ENCODE measurements around the gene ATP11A.
"Not testable (repeated sequence)": the region's sequence is repeated elsewhere in the genome, so short reads cannot be mapped to it uniquely, and the experiment has no call there.

The ATP11A gene

DNA sequence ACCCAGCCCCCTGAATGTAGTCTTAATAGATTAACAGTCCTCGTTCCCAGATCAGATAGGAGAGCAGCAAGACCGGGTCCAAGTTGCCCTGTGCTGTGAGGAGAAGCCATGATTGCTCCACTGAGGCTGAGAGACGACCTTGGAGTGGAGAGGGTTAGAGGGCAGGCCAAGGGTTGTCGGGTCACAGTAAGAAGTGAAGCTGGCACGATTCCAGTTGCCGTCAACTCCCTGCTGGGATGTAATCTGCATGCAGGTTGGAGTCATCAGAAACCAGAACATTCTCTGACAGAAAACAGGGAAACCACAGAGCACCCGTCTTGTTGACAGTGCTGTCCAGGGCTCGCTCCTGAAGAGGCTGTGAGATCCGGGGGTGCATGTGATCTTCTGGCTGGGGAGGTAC is 19.0 kb upstream of the ATP11A start:
- Histone ChIP-seq H3K4me3 (ENCODE audit: low read depth, low read length) (no peak overlapping the region), H3K9me3 (ENCODE audit: control insufficient read depth, insufficient read depth, low read length) (no peaks in the 10 kb centered on the region), H3K27me3 (ENCODE audit: control insufficient read depth, insufficient read depth, low read length) (no peaks in the 10 kb centered on the region), H3K27ac (ENCODE audit: low read depth, low read length) (no peak overlapping the region), H3K4me1 (ENCODE audit: control insufficient read depth, insufficient read depth, low read length) (no peaks in the 10 kb centered on the region), H3K9ac (ENCODE audit: low read depth, low read length) (no peak overlapping the region), H3K36me3 (ENCODE audit: control insufficient read depth, insufficient read depth, low read length) (no peaks in the 10 kb centered on the region)

DNA sequence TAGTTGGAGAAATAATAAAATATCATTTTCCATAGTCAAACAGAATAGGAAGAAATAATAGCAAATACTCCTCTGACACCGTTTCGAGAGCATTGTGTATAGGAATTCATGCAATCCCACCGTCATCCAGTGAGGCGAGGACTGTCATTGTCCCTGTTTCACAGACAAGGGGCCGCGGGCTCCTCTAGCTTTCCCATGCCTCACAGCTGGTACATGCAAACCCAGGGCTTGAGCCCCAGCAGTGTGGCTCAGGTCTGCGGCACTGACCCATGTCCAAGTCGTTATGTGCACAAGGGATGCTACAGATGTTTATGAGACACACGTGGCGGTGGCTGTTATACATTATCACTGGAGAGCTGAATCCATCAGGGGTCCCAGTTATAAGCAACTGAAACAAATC is 18.5 kb upstream of the ATP11A start:
- no peak overlapping the region for H3K9ac ChIP-seq (ENCODE audit: low read depth, low read length)
- no peaks in the 10 kb centered on the region for H3K9me3 ChIP-seq (ENCODE audit: control insufficient read depth, insufficient read depth, low read length)
- no peak overlapping the region for H3K27ac ChIP-seq (ENCODE audit: low read depth, low read length)
- H3K36me3 ChIP-seq (ENCODE audit: control insufficient read depth, insufficient read depth, low read length) = no peaks in the 10 kb centered on the region
- no peaks in the 10 kb centered on the region for H3K4me1 ChIP-seq (ENCODE audit: control insufficient read depth, insufficient read depth, low read length)
- no peak overlapping the region for H3K4me3 ChIP-seq (ENCODE audit: low read depth, low read length)
- no peaks in the 10 kb centered on the region for H3K27me3 ChIP-seq (ENCODE audit: control insufficient read depth, insufficient read depth, low read length)

DNA sequence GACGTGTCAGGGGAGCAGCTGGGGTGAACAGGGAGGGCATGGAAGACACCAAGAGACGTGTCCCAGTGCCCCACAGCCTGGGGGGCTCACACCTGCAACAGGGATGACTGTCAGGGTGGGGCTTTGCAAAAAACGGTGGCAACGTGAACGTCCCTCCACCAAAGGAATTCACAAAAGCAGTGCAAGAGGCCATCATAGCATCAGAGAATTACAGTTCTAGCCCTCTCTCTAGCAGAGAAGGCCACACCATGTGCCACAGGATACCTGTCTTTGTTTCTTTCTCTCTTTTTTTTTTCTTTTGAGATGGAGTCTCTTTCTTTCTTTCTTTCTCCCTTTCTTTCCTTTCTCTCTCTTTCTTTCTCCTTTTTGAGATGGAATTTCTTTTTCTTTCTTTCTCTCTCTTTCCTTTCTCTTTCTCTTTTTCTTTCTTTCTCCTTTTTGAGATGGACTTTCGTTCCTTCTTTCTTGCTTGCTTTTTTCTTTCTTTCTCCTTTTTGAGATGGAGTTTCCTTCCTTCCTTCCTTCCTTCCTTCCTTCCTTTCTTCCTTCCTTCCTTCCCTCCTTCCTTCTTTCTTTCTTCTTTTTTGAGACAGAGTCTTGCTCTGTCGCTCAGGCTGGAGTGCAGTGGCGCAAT is 17.1 kb upstream of the ATP11A start:
- no peak overlapping the region for H3K27ac ChIP-seq (ENCODE audit: low read depth, low read length)
- no peaks in the 10 kb centered on the region for H3K4me1 ChIP-seq (ENCODE audit: control insufficient read depth, insufficient read depth, low read length)
- H3K9ac ChIP-seq (ENCODE audit: low read depth, low read length) = no peak overlapping the region
- no peaks in the 10 kb centered on the region for H3K9me3 ChIP-seq (ENCODE audit: control insufficient read depth, insufficient read depth, low read length)
- H3K4me3 ChIP-seq (ENCODE audit: low read depth, low read length) = no peak overlapping the region
- H3K36me3 ChIP-seq (ENCODE audit: control insufficient read depth, insufficient read depth, low read length) = no peaks in the 10 kb centered on the region
- H3K27me3 ChIP-seq (ENCODE audit: control insufficient read depth, insufficient read depth, low read length) = no peaks in the 10 kb centered on the region

GRCh38 chr13:112674412-112675365 is 15.1 kb upstream of the ATP11A start:
- Histone ChIP-seq H3K9ac (ENCODE audit: low read depth, low read length) (no peak overlapping the region), H3K4me3 (ENCODE audit: low read depth, low read length) (no peak overlapping the region), H3K27ac (ENCODE audit: low read depth, low read length) (no peak overlapping the region), H3K4me1 (ENCODE audit: control insufficient read depth, insufficient read depth, low read length) (no peaks in the 10 kb centered on the region), H3K36me3 (ENCODE audit: control insufficient read depth, insufficient read depth, low read length) (no peaks in the 10 kb centered on the region), H3K9me3 (ENCODE audit: control insufficient read depth, insufficient read depth, low read length) (peaks cover 6% of the 10 kb centered on the region; the same call in 1 of the 2 replicates), H3K27me3 (ENCODE audit: control insufficient read depth, insufficient read depth, low read length) (no peaks in the 10 kb centered on the region)

- Histone ChIP-seq H3K9ac (ENCODE audit: low read depth, low read length) (no peak overlapping the region), H3K4me1 (ENCODE audit: control insufficient read depth, insufficient read depth, low read length) (no peaks in the 10 kb centered on the region), H3K27me3 (ENCODE audit: control insufficient read depth, insufficient read depth, low read length) (no peaks in the 10 kb centered on the region)
These were observed 14.5 kb upstream of the ATP11A start for GRCh38 chr13:112675366-112675756.

DNA sequence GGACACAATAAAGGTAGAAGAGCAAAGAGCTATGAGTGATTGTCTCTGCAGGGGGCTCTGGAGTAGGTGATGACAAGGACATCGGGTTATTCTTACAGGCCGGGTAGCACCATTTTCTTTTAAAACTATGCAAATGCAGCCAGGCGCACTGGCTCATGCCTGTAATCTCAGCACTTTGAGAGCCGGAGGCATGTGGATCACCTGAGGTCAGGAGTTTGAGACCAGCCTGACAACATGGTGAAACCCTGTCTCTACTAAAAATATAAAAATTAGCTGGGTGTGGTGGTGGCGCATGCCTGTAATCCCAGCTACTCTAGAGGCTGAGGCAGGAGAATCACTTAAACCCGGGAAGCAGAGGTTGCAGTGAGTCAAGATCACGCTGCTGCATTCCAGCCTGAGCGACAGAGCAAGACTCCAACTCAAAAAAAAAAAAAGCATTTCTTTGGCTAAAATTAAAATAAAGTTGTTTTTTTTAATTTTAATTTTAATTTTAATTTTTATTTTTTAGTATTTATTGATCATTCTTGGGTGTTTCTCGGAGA is 12.3 kb upstream of the ATP11A start:
- not testable (repeated sequence) for H3K27me3 ChIP-seq (ENCODE audit: control insufficient read depth, insufficient read depth, low read length); H3K4me1 ChIP-seq (ENCODE audit: control insufficient read depth, insufficient read depth, low read length); H3K9ac ChIP-seq (ENCODE audit: low read depth, low read length); H3K4me3 ChIP-seq (ENCODE audit: low read depth, low read length); H3K27ac ChIP-seq (ENCODE audit: low read depth, low read length); H3K36me3 ChIP-seq (ENCODE audit: control insufficient read depth, insufficient read depth, low read length); H3K9me3 ChIP-seq (ENCODE audit: control insufficient read depth, insufficient read depth, low read length)

More at GRCh38 chr13:112675366-112675756, 14.5 kb upstream of the ATP11A start:
- Histone ChIP-seq H3K9me3 (ENCODE audit: control insufficient read depth, insufficient read depth, low read length) (peaks cover 6% of the 10 kb centered on the region; the same call in 1 of the 2 replicates), H3K4me3 (ENCODE audit: low read depth, low read length) (no peak overlapping the region), H3K27ac (ENCODE audit: low read depth, low read length) (no peak overlapping the region), H3K36me3 (ENCODE audit: control insufficient read depth, insufficient read depth, low read length) (no peaks in the 10 kb centered on the region)

- H3K4me1 ChIP-seq (ENCODE audit: control insufficient read depth, insufficient read depth, low read length) = no peaks in the 10 kb centered on the region
- no peaks in the 10 kb centered on the region for H3K36me3 ChIP-seq (ENCODE audit: control insufficient read depth, insufficient read depth, low read length)
- H3K9ac ChIP-seq (ENCODE audit: low read depth, low read length) = no peak overlapping the region
- H3K9me3 ChIP-seq (ENCODE audit: control insufficient read depth, insufficient read depth, low read length) = peaks cover 6% of the 10 kb centered on the region; the same call in 1 of the 2 replicates
- H3K27me3 ChIP-seq (ENCODE audit: control insufficient read depth, insufficient read depth, low read length) = no peaks in the 10 kb centered on the region
- H3K27ac ChIP-seq (ENCODE audit: low read depth, low read length) = no peak overlapping the region
- H3K4me3 ChIP-seq (ENCODE audit: low read depth, low read length) = no peak overlapping the region
These were observed 10.5 kb upstream of the ATP11A start for GRCh38 chr13:112679381-112679780.

GRCh38 chr13:112679932-112680677 is 9.7 kb upstream of the ATP11A start:
- Histone ChIP-seq H3K27me3 (ENCODE audit: control insufficient read depth, insufficient read depth, low read length) (no peaks in the 10 kb centered on the region), H3K9ac (ENCODE audit: low read depth, low read length) (no peak overlapping the region), H3K4me1 (ENCODE audit: control insufficient read depth, insufficient read depth, low read length) (no peaks in the 10 kb centered on the region), H3K9me3 (ENCODE audit: control insufficient read depth, insufficient read depth, low read length) (peaks cover 6% of the 10 kb centered on the region; the same call in 1 of the 2 replicates), H3K27ac (ENCODE audit: low read depth, low read length) (no peak overlapping the region), H3K36me3 (ENCODE audit: control insufficient read depth, insufficient read depth, low read length) (no peaks in the 10 kb centered on the region), H3K4me3 (ENCODE audit: low read depth, low read length) (no peak overlapping the region)

GRCh38 chr13:112680741-112681360 is 9.0 kb upstream of the ATP11A start:
- no peaks in the 10 kb centered on the region for H3K4me1 ChIP-seq (ENCODE audit: control insufficient read depth, insufficient read depth, low read length)
- H3K27me3 ChIP-seq (ENCODE audit: control insufficient read depth, insufficient read depth, low read length) = no peaks in the 10 kb centered on the region
- H3K9ac ChIP-seq (ENCODE audit: low read depth, low read length) = no peak overlapping the region
- peaks cover 6% of the 10 kb centered on the region; the same call in 1 of the 2 replicates for H3K9me3 ChIP-seq (ENCODE audit: control insufficient read depth, insufficient read depth, low read length)
- no peaks in the 10 kb centered on the region for H3K36me3 ChIP-seq (ENCODE audit: control insufficient read depth, insufficient read depth, low read length)
- H3K4me3 ChIP-seq (ENCODE audit: low read depth, low read length) = no peak overlapping the region
- no peak overlapping the region for H3K27ac ChIP-seq (ENCODE audit: low read depth, low read length)

- H3K9ac ChIP-seq (ENCODE audit: low read depth, low read length) = no peak overlapping the region
- no peak overlapping the region for H3K4me3 ChIP-seq (ENCODE audit: low read depth, low read length)
- H3K9me3 ChIP-seq (ENCODE audit: control insufficient read depth, insufficient read depth, low read length) = peaks cover 6% of the 10 kb centered on the region; the same call in 1 of the 2 replicates
- H3K4me1 ChIP-seq (ENCODE audit: control insufficient read depth, insufficient read depth, low read length) = no peaks in the 10 kb centered on the region; the same call in 1 of the 2 replicates
- no peak overlapping the region for H3K27ac ChIP-seq (ENCODE audit: low read depth, low read length)
- no peaks in the 10 kb centered on the region for H3K36me3 ChIP-seq (ENCODE audit: control insufficient read depth, insufficient read depth, low read length)
- no peaks in the 10 kb centered on the region for H3K27me3 ChIP-seq (ENCODE audit: control insufficient read depth, insufficient read depth, low read length)
These were observed 6.3 kb upstream of the ATP11A start for GRCh38 chr13:112683581-112683980.
